Measurements from ENCODE around the gene TPSG1. TPM values are rescaled to one million over a fixed set of nuclear protein-coding genes. Genes with fewer than 3 reads are reported as not detected.
"Not testable (repeated sequence)": the region's sequence is repeated elsewhere in the genome, so short reads cannot be mapped to it uniquely, and the experiment has no call there.

Gene TPSG1
- not detected for total RNA-seq

- DNase-seq = no peak
Measured at GRCh38 chr16:1225051-1225451, at the start of gene TPSG1. TPSG1 (minus strand) TSS chr16:1225268; CDS start chr16:1225252, 16 bp downstream.

GRCh38 chr16:1274767-1275166 is 49.7 kb upstream of the TPSG1 start:
- no peak for DNase-seq

GRCh38 chr16:1273816-1274215 is 48.7 kb upstream of the TPSG1 start:
- no peak for DNase-seq

DNA sequence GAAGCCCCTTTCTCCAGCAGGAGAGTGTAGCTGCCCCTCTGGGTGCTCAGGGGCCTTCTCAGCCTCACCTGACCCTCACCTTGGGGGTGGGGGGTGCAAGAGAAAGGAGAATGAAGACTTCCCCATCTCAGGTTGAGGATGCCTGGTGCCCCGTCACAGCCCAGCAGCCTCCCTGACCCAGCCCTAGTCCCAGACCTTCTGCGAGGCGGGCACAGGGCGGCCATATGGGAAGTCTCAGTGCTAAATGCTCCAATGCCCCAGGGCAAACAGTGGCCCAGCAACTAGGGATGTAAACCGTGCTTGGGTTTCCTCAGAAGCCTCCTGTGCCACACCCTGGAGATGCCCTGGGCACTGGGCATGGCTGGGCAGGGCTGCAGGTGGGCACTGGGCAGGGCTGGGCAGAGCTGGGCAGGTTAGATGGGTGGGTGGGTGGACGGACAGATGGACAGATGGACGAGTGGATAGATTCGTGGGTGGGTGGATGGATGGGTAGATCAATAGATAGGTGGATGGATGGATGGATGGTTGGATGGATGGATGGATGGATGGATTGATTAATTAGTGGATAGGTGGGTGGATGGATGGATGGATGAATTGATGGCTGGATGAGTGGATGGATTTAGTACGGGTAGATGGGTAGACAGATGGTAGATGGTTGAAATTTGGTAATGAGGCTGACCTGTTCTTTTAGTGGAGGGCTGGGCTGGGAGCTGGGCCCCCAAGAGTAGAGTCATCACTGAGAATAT is 47.6 kb upstream of the TPSG1 start:
- DNase-seq = no peak

- DNase-seq = not testable (repeated sequence)
Measured at GRCh38 chr16:1271724-1272413, 46.8 kb upstream of the TPSG1 start.

DNA sequence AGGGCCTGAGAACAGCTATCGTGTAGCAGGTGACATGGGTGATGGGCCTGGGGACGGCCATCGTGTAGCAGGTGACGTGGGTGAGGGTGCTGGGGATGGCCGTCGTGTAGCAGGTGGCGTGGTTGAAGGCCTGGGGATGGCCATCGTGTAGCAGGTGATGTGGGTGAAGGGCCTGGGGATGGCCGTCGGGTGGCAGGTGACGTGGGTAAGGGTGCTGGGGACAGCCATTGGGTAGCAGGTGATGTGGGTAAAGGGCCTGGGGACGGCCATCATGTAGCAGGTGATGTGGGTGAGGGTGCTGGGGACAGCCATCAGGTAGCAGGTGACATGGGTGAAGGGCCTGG is 46.3 kb upstream of the TPSG1 start:
- DNase-seq = no peak

GRCh38 chr16:1269418-1269817 is 44.4 kb upstream of the TPSG1 start:
- DNase-seq = not testable (repeated sequence)

DNA sequence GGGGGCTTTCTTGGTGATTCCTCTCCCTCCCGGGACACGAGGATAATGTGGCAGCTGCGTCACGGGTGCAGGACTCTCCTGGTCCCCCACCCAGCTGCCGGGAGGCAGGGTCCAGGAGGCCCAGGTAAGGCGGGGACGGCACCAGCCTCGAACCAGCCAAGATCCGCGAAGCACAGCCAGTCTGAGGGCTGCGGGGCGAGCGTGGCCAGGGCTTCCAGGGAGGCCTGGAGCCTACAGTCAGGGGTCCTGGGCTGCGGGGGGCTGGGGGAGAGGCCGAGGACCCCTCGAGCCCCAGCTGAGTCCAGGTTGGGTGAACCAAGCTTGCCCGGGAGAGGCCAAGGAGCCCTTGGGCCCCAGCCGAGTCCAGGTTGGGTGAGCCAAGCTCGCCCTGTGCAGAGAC is 40.8 kb upstream of the TPSG1 start:
- no peak for DNase-seq

DNA sequence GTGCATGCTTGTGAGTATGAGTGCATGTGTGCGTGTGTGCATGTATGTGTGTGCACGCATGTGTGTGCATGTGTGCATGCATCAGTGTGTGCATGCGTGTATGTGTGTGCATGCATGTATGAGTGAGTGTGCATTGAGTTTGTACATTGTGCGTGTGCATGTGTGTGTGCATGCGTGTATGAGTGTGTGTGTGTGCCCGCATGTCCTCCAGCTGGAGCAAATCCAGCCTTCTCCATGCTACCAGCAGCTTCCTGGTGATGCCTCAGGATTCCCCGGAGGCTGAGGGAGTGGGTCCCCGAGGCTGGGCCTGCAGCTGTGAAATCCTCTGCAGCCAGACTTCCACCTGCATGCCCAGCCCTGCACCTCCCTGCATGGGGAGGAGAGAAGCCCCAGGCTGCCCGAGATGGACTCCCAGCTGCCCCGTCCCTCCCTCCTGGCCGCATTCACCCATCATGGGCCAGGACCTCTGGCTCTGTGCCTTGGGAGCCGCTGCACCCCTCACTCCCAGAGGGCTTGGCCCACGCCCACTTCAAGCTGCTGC is 40.1 kb upstream of the TPSG1 start:
- no peak for DNase-seq

DNA sequence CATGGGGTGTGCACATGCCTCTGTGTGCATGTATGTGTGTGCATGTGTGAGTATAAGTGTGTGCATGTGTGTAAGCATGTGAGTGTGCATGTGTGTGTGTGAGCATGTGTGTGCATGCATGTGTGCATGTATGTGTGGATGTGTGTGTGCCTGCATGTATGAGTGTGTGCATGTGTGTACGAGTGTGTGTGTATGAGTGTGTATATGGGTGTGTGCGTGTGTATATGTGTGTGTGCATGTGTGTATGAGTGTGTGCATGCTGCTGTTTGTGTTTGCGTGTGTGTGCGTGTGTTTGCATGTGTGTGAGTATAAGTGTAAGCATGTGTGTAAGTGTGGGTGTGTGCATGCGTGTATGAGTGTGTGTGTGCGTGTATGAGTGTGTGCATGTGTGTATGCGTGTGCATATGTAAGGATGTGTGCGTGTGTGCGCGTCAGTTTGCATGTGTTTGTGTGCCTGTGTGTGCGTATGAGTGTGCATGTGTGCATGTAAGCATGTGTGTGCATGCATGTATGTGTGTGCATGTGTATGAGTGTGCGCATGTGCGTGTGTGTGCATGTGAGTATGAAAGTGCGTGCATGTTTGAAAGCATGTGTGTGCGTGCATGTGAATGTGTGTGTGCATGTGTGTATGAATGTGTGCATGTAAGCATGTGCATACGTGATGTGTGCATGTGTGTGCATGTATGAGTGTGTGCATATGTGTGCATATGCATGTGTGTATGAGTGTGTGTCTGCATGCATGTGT is 39.4 kb upstream of the TPSG1 start:
- DNase-seq = no peak

DNA sequence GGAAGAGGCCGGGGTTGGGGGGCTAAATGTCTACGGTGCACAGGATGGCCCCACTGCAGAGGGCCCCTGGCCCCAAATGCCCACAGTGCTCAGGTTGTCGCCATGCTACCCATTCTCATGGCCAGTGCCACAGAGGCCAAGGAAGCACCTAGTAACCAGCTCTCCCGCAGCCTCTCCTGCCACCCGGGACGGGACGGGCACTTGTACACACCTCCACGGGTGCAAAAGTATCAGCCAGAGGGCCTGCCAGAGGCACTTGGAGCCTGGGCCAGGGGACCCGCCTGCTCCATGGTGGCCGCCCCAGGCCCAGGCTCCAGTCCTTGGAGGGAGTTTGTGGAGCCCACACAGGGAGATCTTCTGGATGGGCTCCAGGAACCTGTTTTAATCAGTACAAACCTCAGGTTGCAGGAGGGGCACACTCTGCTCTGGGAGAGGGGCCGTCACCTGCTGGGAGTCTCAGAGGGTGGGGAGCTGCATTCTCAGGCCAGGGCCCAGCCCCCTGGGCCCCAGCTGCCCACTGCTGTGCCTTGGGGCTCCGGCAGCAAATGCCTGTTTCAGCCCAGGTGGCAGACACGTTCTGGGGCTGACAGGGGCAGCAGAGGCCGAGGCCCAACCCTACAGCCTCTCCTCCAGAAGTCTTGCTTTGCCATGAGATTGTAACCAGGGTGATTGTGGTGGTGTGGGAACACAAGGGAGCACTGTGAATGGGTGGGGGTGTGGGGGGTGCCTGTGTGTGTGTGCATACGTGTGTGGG is 38.7 kb upstream of the TPSG1 start:
- no peak for DNase-seq

DNA sequence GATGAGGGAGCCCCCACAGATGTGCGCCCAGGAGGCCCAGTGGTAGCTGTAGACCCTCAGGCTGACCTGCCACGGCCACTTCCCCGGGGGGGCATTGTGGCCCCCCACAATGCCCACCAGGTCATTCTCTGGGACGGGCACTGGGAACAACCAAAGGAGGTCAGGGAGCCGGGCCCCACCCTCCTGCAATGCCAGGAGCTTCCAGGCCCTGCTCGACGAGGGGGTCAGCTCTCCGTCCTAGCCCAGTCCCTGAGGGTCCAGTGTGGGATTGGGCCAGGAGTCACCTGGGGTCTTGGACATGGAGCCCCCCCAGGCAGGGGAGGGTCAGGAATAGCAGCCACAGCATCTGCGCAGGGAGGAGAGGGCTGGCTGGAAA is 37.8 kb upstream of the TPSG1 start:
- no peak for DNase-seq

DNA sequence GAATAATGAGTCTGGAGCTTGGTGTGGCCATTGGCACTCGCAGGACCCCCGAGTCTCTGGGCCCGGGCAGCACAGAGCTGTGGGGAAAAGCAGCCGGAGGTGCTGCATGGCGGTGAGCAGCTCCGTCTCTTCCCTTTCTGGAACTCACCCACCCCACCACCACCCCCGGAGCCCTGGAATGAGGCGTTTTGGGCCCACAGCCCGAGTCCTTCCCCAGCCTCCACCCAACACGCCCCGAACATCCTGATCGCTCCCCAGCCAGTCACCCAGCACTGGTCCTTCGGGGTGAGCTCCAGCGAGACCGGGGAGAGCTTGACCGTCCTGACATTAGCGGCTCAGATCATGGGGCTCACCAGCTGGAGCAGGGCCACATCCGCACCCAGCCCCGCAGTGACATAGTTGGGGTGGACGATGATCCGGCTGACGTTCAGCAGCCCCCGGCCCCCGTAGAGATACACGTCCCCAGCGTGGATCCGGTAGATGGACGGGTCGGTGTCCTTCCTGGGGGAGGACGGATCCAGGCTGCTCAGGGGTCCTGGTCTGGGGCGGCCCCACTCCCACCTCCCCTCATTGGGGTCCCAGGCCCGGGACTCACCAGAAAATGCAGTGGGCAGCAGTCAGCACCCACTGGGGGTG is 37.3 kb upstream of the TPSG1 start:
- DNase-seq = no peak

GRCh38 chr16:1261131-1261892 is 36.2 kb upstream of the TPSG1 start:
- DNase-seq = no peak

- DNase-seq = no peak
Measured at GRCh38 chr16:1260101-1260680, 35.1 kb upstream of the TPSG1 start.

DNA sequence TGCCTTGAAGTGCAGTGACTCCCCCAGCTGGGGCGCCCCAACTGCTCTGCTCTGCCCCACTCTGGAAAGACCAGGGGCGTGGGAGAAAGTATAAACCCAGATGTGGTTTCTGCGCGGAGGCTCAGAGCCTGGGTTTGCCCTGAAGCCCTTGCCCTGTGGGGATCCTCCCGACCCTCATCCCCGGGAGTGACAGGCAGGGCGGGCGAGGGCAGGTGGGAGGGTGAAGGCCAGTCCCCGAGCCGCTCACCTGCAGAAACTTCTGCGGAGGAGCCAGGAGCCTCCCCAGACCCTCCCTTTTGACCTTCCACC is 34.6 kb upstream of the TPSG1 start:
- DNase-seq = no peak

DNA sequence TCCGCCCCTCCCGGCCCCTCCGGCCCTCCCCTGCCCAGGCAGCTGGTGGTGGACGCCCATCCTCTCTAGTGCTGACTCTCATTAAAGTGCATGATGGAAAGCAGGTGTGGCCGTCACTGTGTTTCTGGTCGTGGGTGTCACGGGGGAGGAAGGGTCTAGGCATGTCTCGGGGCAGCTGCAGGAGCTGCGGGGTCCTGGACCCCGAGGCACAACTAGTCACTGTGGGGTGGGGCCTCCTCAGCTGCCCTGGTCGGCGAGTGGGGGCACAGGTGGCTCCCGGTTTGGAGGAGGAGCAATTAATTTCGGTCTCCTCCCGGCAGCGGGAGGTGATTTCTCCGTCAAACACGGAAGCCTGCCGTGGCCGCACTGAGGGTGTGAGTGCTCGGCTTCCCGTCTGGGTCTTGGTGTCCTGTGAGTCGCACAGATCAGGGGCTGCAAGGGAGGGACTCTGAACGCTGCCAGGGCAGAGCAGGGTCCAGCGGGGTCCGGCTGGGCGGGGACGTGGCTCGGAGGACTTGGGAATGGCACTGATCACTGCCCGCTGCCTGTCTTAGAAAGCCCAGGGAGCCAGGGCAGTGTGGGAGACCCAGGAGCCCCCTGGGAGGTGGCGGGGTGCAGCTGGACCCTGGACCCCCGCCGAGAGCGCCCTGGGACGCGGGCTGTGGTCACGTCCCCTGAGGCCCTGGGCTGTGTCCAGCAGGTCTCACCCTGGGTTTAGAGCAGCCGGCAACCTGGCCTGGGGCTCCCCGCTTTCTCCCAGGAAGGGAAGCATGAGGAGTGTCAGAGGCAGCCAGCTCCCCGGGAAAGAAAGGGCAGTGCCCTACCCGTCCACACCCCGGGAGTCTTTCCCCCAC is 34.1 kb upstream of the TPSG1 start:
- DNase-seq = no peak

DNA sequence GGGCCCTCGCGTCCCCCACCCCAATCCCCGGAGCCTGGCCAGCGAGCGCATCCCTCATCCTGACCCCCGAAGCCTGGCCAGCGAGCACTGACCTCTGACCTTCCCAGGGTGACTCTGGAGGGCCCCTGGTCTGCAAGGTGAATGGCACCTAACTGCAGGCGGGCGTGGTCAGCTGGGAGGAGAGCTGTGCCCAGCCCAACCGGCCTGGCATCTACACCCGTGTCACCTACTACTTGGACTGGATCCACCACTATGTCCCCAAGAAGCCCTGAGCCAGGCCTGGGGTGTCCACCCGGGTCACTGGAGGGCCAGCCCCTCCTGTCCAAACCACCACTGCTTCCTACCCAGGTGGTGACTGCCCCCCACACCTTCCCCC is 33.1 kb upstream of the TPSG1 start:
- DNase-seq = no peak

DNA sequence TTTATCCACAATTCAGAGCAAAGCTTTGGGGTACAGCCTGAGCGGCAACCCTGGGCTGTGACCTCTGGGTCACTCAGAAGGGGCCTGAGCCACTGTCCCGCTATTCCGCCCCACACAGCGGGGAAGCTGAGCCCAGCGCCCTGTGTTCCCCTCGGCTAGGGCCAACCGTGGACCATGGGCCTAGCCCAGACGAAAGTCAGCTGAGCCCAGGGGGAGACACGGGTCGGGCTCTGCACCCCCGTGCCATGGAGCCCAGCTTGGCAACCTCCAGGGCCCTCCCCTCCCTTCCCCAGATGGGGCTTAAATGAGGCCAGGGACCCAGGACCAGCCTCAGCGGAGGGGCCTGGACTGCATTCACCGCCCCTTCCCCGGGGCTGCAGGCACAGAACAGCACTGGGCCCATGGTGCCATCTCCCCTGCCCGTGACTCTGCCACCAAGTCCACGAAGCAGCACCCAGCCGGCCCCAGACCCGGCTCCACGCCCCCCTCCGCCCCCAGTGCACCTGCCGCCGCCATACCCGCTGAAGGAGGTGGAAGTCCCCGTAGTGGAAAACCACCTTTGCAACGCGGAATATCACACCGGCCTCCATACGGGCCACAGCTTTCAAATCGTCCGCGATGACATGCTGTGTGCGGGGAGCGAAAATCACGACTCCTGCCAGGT is 32.6 kb upstream of the TPSG1 start:
- no peak for DNase-seq

- DNase-seq = no peak
Measured at GRCh38 chr16:1256874-1257322, 31.8 kb upstream of the TPSG1 start.

Measured in effector CD4-positive, alpha-beta T cell (primary cell).